Psoas muscle (tissue), 8 donors: ENCODE measurements around the gene CDV3. TPM values are rescaled to one million over a fixed set of nuclear protein-coding genes. Genes with fewer than 3 reads are reported as not detected.

Experiments used
- ATAC-seq, 4 donors: fragments of 200-7000 bp; cut with Tn5 transposase; one replicate each; pipeline ENCODE4 v1.9.1; 2020; ENCODE audit warnings: moderate library complexity in 3 of 4, mild to moderate bottlenecking in 2 of 4
- DNase-seq, 2 donors: peaks; one replicate each; pipeline ENCODE4 v3.0.0-alpha.2; 2020
- H3K27ac ChIP-seq: fragments of 200-600 bp; one replicate; pipeline ENCODE4 v1.8.0; 2022
- H3K27me3 ChIP-seq, 3 donors: fragments of 200-600 bp in 1 of 3; one replicate each; pipeline versions ENCODE4 v1.6.1 to v1.8.0; 2013 to 2022; ENCODE audit warnings: low read length in 2 of 3, mild to moderate bottlenecking in 2 of 3, moderate library complexity in 1 of 3; ENCODE audit not compliant: insufficient read depth in 3 of 3
- H3K36me3 ChIP-seq, 2 donors: fragments of 200-600 bp in 1 of 2; one replicate each; pipeline versions ENCODE4 v1.6.1 to v1.8.0; 2013 to 2022; ENCODE audit warnings: low read depth in 1 of 2, mild to moderate bottlenecking in 1 of 2, moderate library complexity in 1 of 2; ENCODE audit not compliant: insufficient read depth in 1 of 2
- H3K4me1 ChIP-seq: fragments of 200-600 bp; one replicate; pipeline ENCODE4 v1.8.0; 2022
- H3K4me3 ChIP-seq: fragments of 200-600 bp; one replicate; pipeline ENCODE4 v1.8.0; 2022; ENCODE audit warnings: mild to moderate bottlenecking
- H3K9me3 ChIP-seq: fragments of 200-600 bp; one replicate; pipeline ENCODE4 v1.8.0; 2022
- WGBS, 3 donors: extraction: QIAGEN DNeasy Blood & Tissue Kit; methylation state at CpG; one replicate each; pipeline versions ENCODE4 v1.1.6 to v1.1.7; 2013; 5-methylcytosine and 5-hydroxymethylcytosine counted together
- intact Hi-C, 2 donors: fragments of 100-400 bp; cut with DNase I; formaldehyde crosslinking; loops; one replicate each; pipeline versions ENCODE4 v1.11.0 to v1.14.2; 2022
- polyA plus RNA-seq, 3 donors: library from polyadenylated mRNA; stranded (reverse); fragments of 200-250 nt; gene quantifications; one replicate each; pipeline ENCODE4 v1.2.3, GENCODE V29; 2013
- total RNA-seq, 4 donors: library from RNA; stranded (reverse); fragmentation: NEBNext Ultra II Directional in 2 of 4; extraction: Animal tissue kit (Norgen Biotek cat#: 25700) in 2 of 4; gene quantifications; one replicate each; pipeline versions ENCODE4 v1.2.1 to v1.2.4, GENCODE V29; 2021 to 2023
- TF ChIP-seq, protein P1 (sequence below): fragments of 200-600 bp; IDR thresholded peaks from one replicate; pipeline ENCODE4 v1.8.0; 2022; ENCODE audit warnings: antibody characterized with exemption
- donor health status: healthy with polysubstance abuse.
- donor health status: DM: no; HTN: no; CAD: no; lungs with moderate emphysema.
- donor health status: Bipolar disorder and iron deficiency.
- donor health status: healthy.
- donor health status: DM: yes; HTN: yes; CAD: no.
- donor health status: DM: no; HTN: no; CAD: no.
- donor health status: DM: no; HTN: no; CAD: no.
- donor health status: DM: yes; HTN: yes; CAD: no.

The CDV3 gene
- total and polyA plus RNA-seq, 7 donors, result 175 to 444 (median 319) TPM

DNA sequence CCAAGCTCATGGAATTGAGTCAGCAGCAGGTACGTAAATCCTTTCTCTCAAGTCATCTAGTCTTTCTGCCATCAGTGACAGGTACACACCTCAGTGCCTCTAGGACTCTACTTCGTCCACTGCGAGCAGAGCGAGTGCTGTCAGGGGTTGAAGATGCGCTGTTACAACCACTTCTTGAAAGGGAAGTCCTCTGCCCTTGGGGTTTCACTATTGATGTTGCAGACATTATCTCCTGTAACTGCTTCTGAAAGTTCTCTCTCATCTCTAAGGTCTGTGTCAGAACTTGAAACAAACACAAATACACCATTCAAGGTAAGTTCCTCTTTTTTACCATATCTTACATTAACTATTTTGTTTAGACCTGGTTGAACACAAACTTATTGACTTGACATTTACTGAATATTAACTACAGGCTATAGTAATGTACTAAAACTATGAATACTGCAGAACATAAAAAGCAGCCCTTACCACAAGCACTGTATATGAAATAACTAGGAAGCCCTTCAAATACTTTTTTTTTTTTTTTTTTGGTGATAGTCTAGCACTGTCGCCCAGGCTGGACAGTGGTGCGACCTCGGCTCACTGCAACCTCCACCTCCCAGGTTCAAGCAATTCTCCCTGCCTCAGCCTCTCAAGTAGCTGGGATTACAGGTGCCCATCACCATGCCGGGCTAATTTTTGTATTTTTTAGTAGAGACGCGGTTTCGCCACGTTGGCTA lies 46.7 kb downstream of the CDV3 start:
- DNase-seq (no peak), ATAC-seq (no peak)
- 95 to 97% (median 96%) methylated on average over 13 of the region's 13 CpGs for WGBS, 3 donors
- intact Hi-C loops, result no loop called here
- H3K9me3 ChIP-seq, result no peaks in the 10 kb centered on the region
- no peak overlapping the region for H3K4me3 ChIP-seq
- H3K4me1 ChIP-seq, result no peaks in the 10 kb centered on the region
- TF ChIP-seq, protein P1, sequence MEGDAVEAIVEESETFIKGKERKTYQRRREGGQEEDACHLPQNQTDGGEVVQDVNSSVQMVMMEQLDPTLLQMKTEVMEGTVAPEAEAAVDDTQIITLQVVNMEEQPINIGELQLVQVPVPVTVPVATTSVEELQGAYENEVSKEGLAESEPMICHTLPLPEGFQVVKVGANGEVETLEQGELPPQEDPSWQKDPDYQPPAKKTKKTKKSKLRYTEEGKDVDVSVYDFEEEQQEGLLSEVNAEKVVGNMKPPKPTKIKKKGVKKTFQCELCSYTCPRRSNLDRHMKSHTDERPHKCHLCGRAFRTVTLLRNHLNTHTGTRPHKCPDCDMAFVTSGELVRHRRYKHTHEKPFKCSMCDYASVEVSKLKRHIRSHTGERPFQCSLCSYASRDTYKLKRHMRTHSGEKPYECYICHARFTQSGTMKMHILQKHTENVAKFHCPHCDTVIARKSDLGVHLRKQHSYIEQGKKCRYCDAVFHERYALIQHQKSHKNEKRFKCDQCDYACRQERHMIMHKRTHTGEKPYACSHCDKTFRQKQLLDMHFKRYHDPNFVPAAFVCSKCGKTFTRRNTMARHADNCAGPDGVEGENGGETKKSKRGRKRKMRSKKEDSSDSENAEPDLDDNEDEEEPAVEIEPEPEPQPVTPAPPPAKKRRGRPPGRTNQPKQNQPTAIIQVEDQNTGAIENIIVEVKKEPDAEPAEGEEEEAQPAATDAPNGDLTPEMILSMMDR, result no peak
- H3K27me3 ChIP-seq, result no peaks in the 10 kb centered on the region
- peaks cover 0 to 81% of the 10 kb centered on the region in 2 donors for H3K36me3 ChIP-seq
- H3K27ac ChIP-seq, result no peak overlapping the region

- peaks cover 0 to 66% of the 10 kb centered on the region in 2 donors for H3K36me3 ChIP-seq
- no peak for ATAC-seq
- TF ChIP-seq, protein P1, result no peak
These were observed 54.3 kb downstream of the CDV3 start for GRCh38 chr3:133627789-133628188.

DNA sequence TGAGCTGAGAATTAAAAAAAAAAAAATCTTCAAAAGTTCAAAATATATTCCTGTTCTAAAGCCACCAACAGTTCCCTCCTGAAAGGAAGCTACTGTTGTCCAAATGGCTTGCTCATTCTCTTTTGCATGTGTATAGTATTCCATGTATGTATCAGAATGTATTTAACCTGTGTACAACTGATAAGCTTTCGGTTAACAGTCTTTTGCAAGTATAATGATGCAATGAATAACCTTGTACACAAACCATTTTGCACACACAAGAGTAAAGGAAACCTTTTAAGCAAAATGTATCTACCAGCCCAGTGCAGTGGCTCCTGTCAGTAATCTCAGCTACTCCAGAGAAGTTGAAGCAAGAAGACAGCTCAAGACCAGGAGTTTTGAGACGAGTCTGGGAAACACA lies 55.7 kb downstream of the CDV3 start:
- intact Hi-C loops, result no loop called here
- Histone ChIP-seq H3K27ac (no peak overlapping the region), H3K4me1 (no peaks in the 10 kb centered on the region), H3K4me3 (no peak overlapping the region), H3K36me3 (peaks cover 3 to 66% of the 10 kb centered on the region in 2 donors), H3K27me3 (no peaks in the 10 kb centered on the region), H3K9me3 (no peaks in the 10 kb centered on the region)
- ATAC-seq, result no peak
- TF ChIP-seq, protein P1, result no peak
- no peak for DNase-seq
- 87 to 94% (median 87%) methylated on average over 2 of the region's 2 CpGs for WGBS, 3 donors

More at GRCh38 chr3:133627789-133628188, 54.3 kb downstream of the CDV3 start:
- H3K9me3 ChIP-seq, result no peaks in the 10 kb centered on the region
- no peaks in the 10 kb centered on the region for H3K4me1 ChIP-seq
- no peaks in the 10 kb centered on the region for H3K27me3 ChIP-seq
- no peak overlapping the region for H3K4me3 ChIP-seq
- no peak for DNase-seq
- intact Hi-C loops, result no loop called here
- no peak overlapping the region for H3K27ac ChIP-seq

DNA sequence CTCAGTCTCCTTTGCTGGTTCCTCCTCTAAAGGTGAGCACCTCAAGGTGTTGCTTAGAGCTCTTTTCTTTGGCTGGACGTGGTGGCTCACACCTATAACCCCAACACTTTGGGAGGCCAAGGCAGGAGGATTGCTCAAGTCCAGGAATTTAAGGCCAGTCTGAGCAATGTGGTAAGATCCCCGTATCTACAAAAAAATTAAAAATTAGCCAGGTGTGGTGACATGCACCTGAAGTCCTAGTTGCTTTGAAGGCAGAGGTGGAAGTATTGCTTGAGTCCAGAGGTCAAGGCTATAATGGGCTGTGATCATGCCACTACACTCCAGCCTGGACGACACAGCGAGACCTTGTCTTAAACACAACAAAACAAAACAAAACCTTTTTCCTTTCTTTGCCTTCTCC lies 60.0 kb downstream of the CDV3 start:
- WGBS, 3 donors, result 94 to 98% (median 96%) methylated on average over 4 of the region's 4 CpGs

More for the DNA sequence above, 60.0 kb downstream of the CDV3 start:
- intact Hi-C loops, result no loop called here
- TF ChIP-seq, protein P1, result no peak
- H3K27ac ChIP-seq, result no peak overlapping the region
- no peak for ATAC-seq
- H3K4me3 ChIP-seq, result no peak overlapping the region
- DNase-seq, result no peak
- peaks cover 7 to 69% of the 10 kb centered on the region in 2 donors for H3K36me3 ChIP-seq
- H3K9me3 ChIP-seq, result no peaks in the 10 kb centered on the region
- no peaks in the 10 kb centered on the region for H3K4me1 ChIP-seq
- no peaks in the 10 kb centered on the region for H3K27me3 ChIP-seq

Other genes with a start within 250 kb of the CDV3 start
- not detected for gene BFSP2, start 173.6 kb upstream of the CDV3 start, total RNA-seq
- not detected for gene BFSP2, start 173.6 kb upstream of the CDV3 start, polyA plus RNA-seq
- gene TOPBP1, start 88.3 kb downstream of the CDV3 start, total RNA-seq, result 10 to 100 TPM in 1 of 4 donors, 1 to 10 TPM in 3; 6.7 to 10.5 (median 8.4) TPM
- 1 to 10 TPM; 5.7 to 8.8 (median 6.7) TPM for gene TOPBP1, start 88.3 kb downstream of the CDV3 start, polyA plus RNA-seq
- gene TF, start 172.7 kb downstream of the CDV3 start, total RNA-seq, result 1 to 10 TPM in 3 of 4 donors, under 1 TPM in 1; 0.63 to 6.6 (median 2.0) TPM
- 1 to 10 TPM in 1 of 3 donors, under 1 TPM in 2; 0.10 to 1.0 (median 0.53) TPM for gene TF, start 172.7 kb downstream of the CDV3 start, polyA plus RNA-seq
- gene SRPRB, start 232.1 kb downstream of the CDV3 start, total RNA-seq, result 10 to 100 TPM; 28.0 to 52.3 (median 43.1) TPM
- 10 to 100 TPM; 33.5 to 70.4 (median 48.9) TPM for gene SRPRB, start 232.1 kb downstream of the CDV3 start, polyA plus RNA-seq